HepG2 (cell line): Measurements from ENCODE around the gene GNAI2. TPM values are rescaled to one million over a fixed set of nuclear protein-coding genes. Genes with fewer than 3 reads are reported as not detected.

ENCODE experiments used
- ATF2 ChIP-seq: sonication (generic); formaldehyde crosslinking; IDR thresholded peaks from 2 replicates; pipeline ENCODE4 v1.4.0; 2020; ENCODE audit warnings: missing genetic modification reagents
- CBFB ChIP-seq: sonication (generic); formaldehyde crosslinking; IDR thresholded peaks from 2 replicates; pipeline ENCODE4 v1.4.0; 2020; ENCODE audit warnings: missing genetic modification reagents
- DDIT3 ChIP-seq: sonication (generic); formaldehyde crosslinking; IDR thresholded peaks from 2 replicates; pipeline ENCODE4 v1.4.0; 2020; ENCODE audit warnings: mild to moderate bottlenecking, missing genetic modification reagents
- DR1 ChIP-seq: sonication (generic); formaldehyde crosslinking; IDR thresholded peaks from 2 replicates; pipeline ENCODE4 v1.8.0; 2021; ENCODE audit warnings: mild to moderate bottlenecking, missing genetic modification reagents, inconsistent platforms
- GPN1 ChIP-seq: sonication (generic); formaldehyde crosslinking; IDR thresholded peaks from 2 replicates; pipeline ENCODE4 v1.5.1; 2020; ENCODE audit warnings: missing genetic modification reagents, borderline replicate concordance
- HNF4G ChIP-seq, 2 experiments: sonication (generic) in 1 of 2; formaldehyde crosslinking in 1 of 2; IDR thresholded peaks; 2 replicates each; pipeline versions ENCODE4 v1.4.0 to v1.6.1; 2011 to 2020; ENCODE audit warnings: borderline replicate concordance in 2 of 2, low read depth in 2 of 2, mild to moderate bottlenecking in 2 of 2, low read length in 1 of 2, missing genetic modification reagents in 1 of 2, moderate library complexity in 1 of 2
- IKZF5 ChIP-seq: IDR thresholded peaks from 2 replicates; pipeline ENCODE4 v1.6.1; 2018; ENCODE audit warnings: missing genetic modification reagents, mild to moderate bottlenecking, missing compliant biosample characterization
- MED1 ChIP-seq: sonication (generic); formaldehyde crosslinking; IDR thresholded peaks from 2 replicates; pipeline ENCODE4 v1.4.0; 2020; ENCODE audit warnings: missing genetic modification reagents
- MZF1 ChIP-seq: sonication (generic); formaldehyde crosslinking; IDR thresholded peaks from 2 replicates; pipeline ENCODE4 v1.8.1; 2023; ENCODE audit warnings: mild to moderate bottlenecking, missing genetic modification reagents, borderline replicate concordance
- NFKBIZ ChIP-seq: IDR thresholded peaks from 2 replicates; pipeline ENCODE4 v1.6.1; 2018; ENCODE audit warnings: missing genetic modification reagents, missing compliant biosample characterization
- POLR2G ChIP-seq: fragments of 200-400 bp; formaldehyde crosslinking; IDR thresholded peaks from 2 replicates; pipeline ENCODE4 v1.6.1; 2018; ENCODE audit warnings: mild to moderate bottlenecking, low read depth, low read length, moderate library complexity
- PRDM15 ChIP-seq: sonication (generic); formaldehyde crosslinking; IDR thresholded peaks from 2 replicates; pipeline ENCODE4 v1.4.0; 2020; ENCODE audit warnings: missing genetic modification reagents
- SMAD1 ChIP-seq: sonication (generic); formaldehyde crosslinking; IDR thresholded peaks from 2 replicates; pipeline ENCODE4 v1.4.0; 2020; ENCODE audit warnings: missing genetic modification reagents, low read depth, mild to moderate bottlenecking, borderline replicate concordance
- SYNCRIP ChIP-seq: fragments of 200-400 bp; formaldehyde crosslinking; IDR thresholded peaks from 2 replicates; pipeline ENCODE4 v1.6.1; 2018; ENCODE audit warnings: mild to moderate bottlenecking, low read depth, low read length; ENCODE audit not compliant: insufficient read depth
- TCF12 ChIP-seq, 2 experiments: fragments of 450-650 bp in 1 of 2; sonication (generic) in 1 of 2; formaldehyde crosslinking in 1 of 2; IDR thresholded peaks; 2 replicates each; pipeline versions ENCODE4 v1.6.1 to v1.8.0; 2017 to 2022; ENCODE audit warnings: antibody characterized with exemption in 1 of 2, mild to moderate bottlenecking in 1 of 2, missing genetic modification reagents in 1 of 2, moderate library complexity in 1 of 2
- ZFP82 ChIP-seq: sonication (generic); formaldehyde crosslinking; IDR thresholded peaks from 2 replicates; pipeline ENCODE4 v1.5.1; 2020; ENCODE audit warnings: mild to moderate bottlenecking, missing genetic modification reagents, borderline replicate concordance
- ZNF549 ChIP-seq: sonication (generic); formaldehyde crosslinking; IDR thresholded peaks from 2 replicates; pipeline ENCODE4 v1.5.0; 2020; ENCODE audit warnings: missing genetic modification reagents
- ZNF563 ChIP-seq: sonication (generic); formaldehyde crosslinking; IDR thresholded peaks from 2 replicates; pipeline ENCODE4 v1.8.0; 2022; ENCODE audit warnings: mild to moderate bottlenecking, moderate library complexity, missing genetic modification reagents
- ZNF564 ChIP-seq: sonication (generic); formaldehyde crosslinking; IDR thresholded peaks from 2 replicates; pipeline ENCODE4 v1.8.1; 2023; ENCODE audit warnings: mild to moderate bottlenecking, missing genetic modification reagents
- ZNF776 ChIP-seq: sonication (generic); formaldehyde crosslinking; IDR thresholded peaks from 2 replicates; pipeline ENCODE4 v1.4.0; 2020; ENCODE audit warnings: mild to moderate bottlenecking, missing genetic modification reagents
- ZNF782 ChIP-seq: sonication (generic); formaldehyde crosslinking; IDR thresholded peaks from 2 replicates; pipeline ENCODE4 v1.4.0; 2020; ENCODE audit warnings: missing genetic modification reagents, mild to moderate bottlenecking, borderline replicate concordance
- ZNF83 ChIP-seq: sonication (generic); formaldehyde crosslinking; IDR thresholded peaks from 2 replicates; pipeline ENCODE4 v1.4.0; 2020; ENCODE audit warnings: missing genetic modification reagents, mild to moderate bottlenecking, borderline replicate concordance
- polyA plus RNA-seq, 8 experiments: library from polyadenylated mRNA; depleted of rRNA in 3 of 8; stranded (reverse) in 7 of 8; unstranded in 1 of 8; fragments of >200 nt; fragmentation: Illumina TruSeq in 4 of 8; extraction: Trizol in 4 of 8; gene quantifications; 2 replicates each; pipeline versions ENCODE4 v1.2.1 to v1.2.3, GENCODE V29; 2011 to 2016; ENCODE audit warnings: low read depth in 4 of 8, missing spikeins in 1 of 8, mixed read lengths in 1 of 8; ENCODE audit not compliant: insufficient read depth in 1 of 8
- total RNA-seq, 5 experiments: library from RNA; depleted of rRNA; stranded (reverse); fragments of >200 nt; fragmentation: Illumina TruSeq; extraction: Trizol; gene quantifications; 2 replicates each; pipeline ENCODE4 v1.2.3, GENCODE V29; 2016; ENCODE audit warnings: low read depth in 1 of 5

The GNAI2 gene
- total and polyA plus RNA-seq, 2 of the 13 experiments (the other 11 are each of a cell fraction or from before 2014, with no cell fraction given) = 51.1 to 66.2 TPM

- TF ChIP-seq TCF12 (IDR thresholded peaks at IDR 0.05) (no peak), TCF12 (CRISPR knock-in tag; IDR thresholded peaks at IDR 0.05) (no peak), NFKBIZ (CRISPR knock-in tag) (peak; percentile 58), ZNF776 (peak; percentile 71), ZNF549 (no peak), HNF4G (IDR thresholded peaks at IDR 0.05; ENCODE audit: borderline replicate concordance, low read depth, low read length) (peak; percentile 28; the same call in 1 of the 2 replicates), HNF4G (CRISPR knock-in tag; IDR thresholded peaks at IDR 0.05; ENCODE audit: borderline replicate concordance, low read depth) (peak; percentile 60; the same call in 1 of the 2 replicates), MED1 (CRISPR knock-in tag) (peak; percentile 46), CBFB (CRISPR knock-in tag) (peak; percentile 23; the same call in 1 of the 2 replicates), PRDM15 (CRISPR knock-in tag) (peak; percentile 31; the same call in 1 of the 2 replicates), SYNCRIP (no peak), ZFP82 (CRISPR knock-in tag) (peak; percentile 88), IKZF5 (CRISPR knock-in tag) (peak; percentile 44), ZNF563 (CRISPR knock-in tag) (peak; percentile 55; the same call in 1 of the 2 replicates), SMAD1 (CRISPR knock-in tag) (no peak; the same call in 1 of the 2 replicates), ZNF564 (peak; percentile 42), ZNF83 (no peak; the same call in 1 of the 2 replicates), GPN1 (CRISPR knock-in tag) (peak; percentile 62; the same call in 1 of the 2 replicates), ZNF782 (CRISPR knock-in tag) (peak; percentile 71; the same call in 1 of the 2 replicates), POLR2G (peak; percentile 99), DDIT3 (no peak), ATF2 (CRISPR knock-in tag) (peak; percentile 35; the same call in 1 of the 2 replicates), MZF1 (no peak), DR1 (CRISPR knock-in tag) (peak; percentile 99)
These were observed 67.2 kb downstream of the GNAI2 start, which contains the start of gene HYAL1 (continued) for GRCh38 chr3:50303013-50303815.
